HCT116 (cell line): ENCODE data around the gene PROM2. TPM values are rescaled to one million over a fixed set of nuclear protein-coding genes. Genes with fewer than 3 reads are reported as not detected.
"Not testable (repeated sequence)": the region's sequence is repeated elsewhere in the genome, so short reads cannot be mapped to it uniquely, and the experiment has no call there.

ENCODE experiments used
- ATAC-seq: fragments of 200-7000 bp; cut with Tn5 transposase; 2 replicates; pipeline ENCODE4 v1.9.1; 2020; ENCODE audit warnings: mild to moderate bottlenecking, moderate library complexity
- BruUV-seq: library from RNA; stranded (reverse); fragments of 400-500 nt; replicated peaks from 2 replicates; lab custom pipeline; 2021; lab: Mats Ljungman, UMichigan
- CTCF ChIA-PET: fragments of 300-600 bp; sonication (Branson Sonifier 250); formaldehyde crosslinking; loops from one replicate; lab custom pipeline; 2021; ENCODE audit warnings: antibody characterized with exemption; lab: Charles Lee
- POLR2A ChIA-PET: fragments of 300-600, 350-600 bp; sonication (Branson Sonifier 250); formaldehyde crosslinking; loops from one replicate; lab custom pipeline; 2021; ENCODE audit warnings: antibody characterized with exemption; lab: Charles Lee
- RAD21 ChIA-PET, 2 experiments: fragments of 300-600 bp; sonication (Branson Sonifier 250); formaldehyde crosslinking; loops; one replicate each; lab custom pipeline; 2023; ENCODE audit warnings: low total read pairs in 2 of 2; ENCODE audit not compliant: uncharacterized antibody in 2 of 2, unreplicated experiment in 2 of 2, low non-redundant PET in 1 of 2; lab: Charles Lee
- DNase-seq: peaks from one replicate; pipeline ENCODE4 v3.0.0-alpha.2; 2010; ENCODE audit warnings: low read depth, low spot score
- H2AFZ ChIP-seq: fragments of 200-600 bp; shearing (Covaris generic), sonication (generic); 2 replicates; pipeline ENCODE4 v1.6.1; 2017; ENCODE audit warnings: low read depth, mixed run types, mixed read lengths, antibody characterized with exemption, low read length; ENCODE audit not compliant: poor library complexity, severe bottlenecking
- H3K27ac ChIP-seq: 2 replicates; pipeline ENCODE4 v1.5.1; 2012; ENCODE audit warnings: low read depth, low read length
- H3K27me3 ChIP-seq: fragments of 200-600 bp; sonication (generic); 2 replicates; pipeline ENCODE4 v1.6.1; 2016; ENCODE audit warnings: mixed run types, low read length, mixed read lengths; ENCODE audit not compliant: insufficient read depth
- H3K36me3 ChIP-seq, 2 experiments: fragments of 200-500 bp in 1 of 2; fragments of 200-600 bp in 1 of 2; sonication (Bioruptor generic) in 1 of 2; sonication (generic) in 1 of 2; 2 replicates each; pipeline versions ENCODE4 v1.5.1 to v1.6.1; 2014 to 2016; ENCODE audit warnings: low read length in 2 of 2, inconsistent platforms in 1 of 2, mixed read lengths in 1 of 2, mixed run types in 1 of 2; ENCODE audit not compliant: insufficient read depth in 2 of 2, control insufficient read depth in 1 of 2
- H3K4me1 ChIP-seq, 2 experiments: fragments of 200-600 bp in 1 of 2; sonication (generic) in 1 of 2; 2 replicates each; pipeline versions ENCODE4 v1.5.1 to v1.6.1; 2012 to 2017; ENCODE audit warnings: low read length in 2 of 2, inconsistent platforms in 1 of 2, mild to moderate bottlenecking in 1 of 2, mixed read lengths in 1 of 2, mixed run types in 1 of 2, moderate library complexity in 1 of 2; ENCODE audit not compliant: insufficient read depth in 2 of 2, control insufficient read depth in 1 of 2
- H3K4me2 ChIP-seq: fragments of 200-600 bp; sonication (generic); 2 replicates; pipeline ENCODE4 v1.6.1; 2017; ENCODE audit warnings: mixed run types, low read length, mixed read lengths
- H3K4me3 ChIP-seq, 2 experiments: fragments of 200-600 bp in 1 of 2; sonication (generic) in 1 of 2; replicated peaks in 1 of 2; 2 replicates each; pipeline ENCODE4 v1.5.1; 2011 to 2016; ENCODE audit warnings: low read length in 2 of 2, control low read depth in 1 of 2, low read depth in 1 of 2, mild to moderate bottlenecking in 1 of 2, mixed read lengths in 1 of 2, mixed run types in 1 of 2
- H3K79me2 ChIP-seq: fragments of 200-600 bp; sonication (generic); 2 replicates; pipeline ENCODE4 v1.6.1; 2017; ENCODE audit warnings: mild to moderate bottlenecking, mixed run types, low read length, moderate library complexity, mixed read lengths; ENCODE audit not compliant: insufficient read depth
- H3K9ac ChIP-seq: fragments of 200-600 bp; sonication (generic); 2 replicates; pipeline ENCODE4 v1.6.1; 2016; ENCODE audit warnings: low read length, mixed read lengths
- H3K9me2 ChIP-seq: fragments of 200-600 bp; sonication (generic), shearing (Covaris generic); 2 replicates; pipeline ENCODE4 v1.6.1; 2017; ENCODE audit warnings: mixed run types, mild to moderate bottlenecking, moderate library complexity; ENCODE audit not compliant: insufficient read depth
- H3K9me3 ChIP-seq, 2 experiments: fragments of 200-500 bp in 1 of 2; fragments of 200-600 bp in 1 of 2; sonication (Bioruptor generic) in 1 of 2; sonication (generic) in 1 of 2; 2 replicates each; pipeline ENCODE4 v1.6.1; 2014 to 2017; ENCODE audit warnings: low read length in 2 of 2, mixed read lengths in 2 of 2, inconsistent platforms in 1 of 2, low read depth in 1 of 2, mild to moderate bottlenecking in 1 of 2, mixed run types in 1 of 2, moderate library complexity in 1 of 2; ENCODE audit not compliant: control insufficient read depth in 1 of 2, insufficient read depth in 1 of 2
- H4K20me1 ChIP-seq: fragments of 200-600 bp; sonication (generic), shearing (Covaris generic); 2 replicates; pipeline ENCODE4 v1.6.1; 2017; ENCODE audit warnings: mixed run types, mild to moderate bottlenecking, moderate library complexity; ENCODE audit not compliant: insufficient read depth
- CEBPB ChIP-seq: IDR thresholded peaks from 2 replicates; pipeline ENCODE4 v1.6.1; 2012; ENCODE audit warnings: low read depth
- ELF1 ChIP-seq: IDR thresholded peaks from 2 replicates; pipeline ENCODE4 v1.6.1; 2012; ENCODE audit warnings: low read depth, borderline replicate concordance
- FOSL1 ChIP-seq: IDR thresholded peaks from 2 replicates; pipeline ENCODE4 v1.6.1; 2012; ENCODE audit warnings: low read depth
- POLR2A ChIP-seq: IDR thresholded peaks from 2 replicates; pipeline ENCODE4 v1.7.0; 2011; ENCODE audit warnings: borderline replicate concordance; ENCODE audit not compliant: insufficient read depth, insufficient read length; ENCODE audit errors: extremely low read depth
- POLR2AphosphoS5 ChIP-seq: IDR thresholded peaks from 2 replicates; pipeline ENCODE4 v1.6.1; 2011; ENCODE audit warnings: mild to moderate bottlenecking, low read depth, low read length, moderate library complexity
- RAD21 ChIP-seq: IDR thresholded peaks from 2 replicates; pipeline ENCODE4 v1.6.1; 2012; ENCODE audit warnings: low read depth, mild to moderate bottlenecking
- SIN3A ChIP-seq: IDR thresholded peaks from 2 replicates; pipeline ENCODE4 v1.6.1; 2012; ENCODE audit warnings: low read depth
- YY1 ChIP-seq: IDR thresholded peaks from 2 replicates; pipeline ENCODE4 v1.6.1; 2011; ENCODE audit warnings: low read length, low read depth, moderate library complexity, mild to moderate bottlenecking; ENCODE audit not compliant: insufficient replicate concordance; ENCODE audit errors: extremely low read depth
- ZFX ChIP-seq: fragments of 450-650 bp; IDR thresholded peaks from 2 replicates; pipeline ENCODE4 v1.6.1; 2017
- ZNF274 ChIP-seq: fragments of 200-500 bp; sonication (Bioruptor generic); IDR thresholded peaks from 2 replicates; pipeline ENCODE4 v1.6.1; 2014; ENCODE audit warnings: mild to moderate bottlenecking, low read depth, low read length, inconsistent platforms
- intact Hi-C: fragments of 100-400 bp; cut with micrococcal nuclease; formaldehyde crosslinking; loops from 2 replicates; pipeline ENCODE4 v1.10.0; 2022
- total RNA-seq: library from RNA; stranded (reverse); gene quantifications from one replicate; pipeline ENCODE4 v1.2.1, GENCODE V29; 2021; ENCODE audit not compliant: unreplicated experiment
- TF ChIP-seq, protein P1 (sequence below): IDR thresholded peaks from 2 replicates; pipeline ENCODE4 v1.6.1; 2012
- TF ChIP-seq, protein P2 (sequence below): IDR thresholded peaks from 2 replicates; pipeline ENCODE4 v1.6.1; 2011; ENCODE audit warnings: mild to moderate bottlenecking, low read length, moderate library complexity; ENCODE audit not compliant: insufficient replicate concordance; ENCODE audit errors: extremely low read depth
- TF ChIP-seq, protein P3 (sequence below): IDR thresholded peaks from 2 replicates; pipeline ENCODE4 v1.6.1; 2012

The PROM2 gene
- total RNA-seq, 1 experiment from 2014 or later, result 11.9 TPM

DNA sequence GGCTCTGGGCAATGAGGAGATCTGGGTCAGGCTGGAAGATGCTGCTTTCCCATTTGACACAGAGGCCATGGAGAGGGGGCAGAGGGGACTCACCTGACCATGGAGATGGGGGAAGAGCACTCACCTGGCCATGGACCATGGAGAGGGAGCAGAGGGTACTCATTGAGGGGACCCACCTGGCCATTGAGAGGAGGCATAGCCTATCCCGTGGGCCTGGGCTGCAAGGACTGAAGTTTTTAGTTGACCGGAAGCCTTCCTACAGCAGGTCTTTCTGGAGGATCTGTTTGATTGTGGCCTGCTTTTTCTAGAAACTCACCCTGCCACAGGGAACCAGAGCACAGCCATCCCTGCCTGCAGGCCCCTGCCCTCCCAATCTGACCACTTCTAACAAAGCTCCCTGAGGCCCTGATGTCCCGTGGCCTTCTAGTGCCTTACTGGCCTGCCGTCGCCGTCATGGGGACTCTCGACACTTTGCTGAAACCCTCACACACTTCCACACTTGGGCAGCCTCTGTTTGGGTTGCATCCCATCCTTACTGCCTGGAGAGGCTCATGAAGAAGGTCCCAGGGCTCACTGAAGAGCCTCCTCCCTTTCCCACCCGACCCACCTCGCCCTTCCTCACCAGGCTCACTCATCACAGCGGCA lies 5.1 kb upstream of the PROM2 start (continued):
- TF ChIP-seq POLR2AphosphoS5, result no peak
- no peak for TF ChIP-seq RAD21
- TF ChIP-seq, protein P1, sequence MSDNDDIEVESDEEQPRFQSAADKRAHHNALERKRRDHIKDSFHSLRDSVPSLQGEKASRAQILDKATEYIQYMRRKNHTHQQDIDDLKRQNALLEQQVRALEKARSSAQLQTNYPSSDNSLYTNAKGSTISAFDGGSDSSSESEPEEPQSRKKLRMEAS, result no peak
- no peak for TF ChIP-seq ZNF274
- TF ChIP-seq, all 23 proteins: peak for 0

DNA sequence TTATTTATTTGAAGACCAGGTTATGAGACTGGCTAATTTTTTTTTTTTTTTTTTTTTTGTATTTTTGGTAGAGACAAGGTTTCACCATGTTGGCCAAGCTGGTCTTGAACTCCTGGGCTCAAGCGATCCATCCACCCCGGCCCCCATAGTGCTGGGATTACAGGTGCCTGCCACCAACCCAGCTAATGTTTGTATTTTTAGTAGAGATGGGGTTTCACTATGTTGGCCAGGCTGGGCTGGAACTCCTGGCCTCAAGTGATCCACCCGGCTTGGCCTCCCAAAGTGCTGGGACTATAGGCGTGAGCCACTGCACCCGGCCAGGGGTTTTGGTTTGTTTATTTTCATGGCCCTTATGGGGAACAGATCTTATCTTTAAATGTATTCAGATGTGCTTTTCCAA lies 4.5 kb upstream of the PROM2 start:
- H3K9me2 ChIP-seq, H3K27me3 ChIP-seq, H3K9ac ChIP-seq, H3K4me3 ChIP-seq, H3K79me2 ChIP-seq, H3K9me3 ChIP-seq, ATAC-seq, H2AFZ ChIP-seq, H3K27ac ChIP-seq, POLR2A ChIA-PET, CTCF ChIA-PET, H3K4me2 ChIP-seq, RAD21 ChIA-PET, H3K36me3 ChIP-seq, BruUV-seq, DNase-seq, intact Hi-C loops, H4K20me1 ChIP-seq: not testable (repeated sequence)
- H3K4me1 ChIP-seq, result peaks cover 14 to 20% of the 10 kb centered on the region in 2 experiments

DNA sequence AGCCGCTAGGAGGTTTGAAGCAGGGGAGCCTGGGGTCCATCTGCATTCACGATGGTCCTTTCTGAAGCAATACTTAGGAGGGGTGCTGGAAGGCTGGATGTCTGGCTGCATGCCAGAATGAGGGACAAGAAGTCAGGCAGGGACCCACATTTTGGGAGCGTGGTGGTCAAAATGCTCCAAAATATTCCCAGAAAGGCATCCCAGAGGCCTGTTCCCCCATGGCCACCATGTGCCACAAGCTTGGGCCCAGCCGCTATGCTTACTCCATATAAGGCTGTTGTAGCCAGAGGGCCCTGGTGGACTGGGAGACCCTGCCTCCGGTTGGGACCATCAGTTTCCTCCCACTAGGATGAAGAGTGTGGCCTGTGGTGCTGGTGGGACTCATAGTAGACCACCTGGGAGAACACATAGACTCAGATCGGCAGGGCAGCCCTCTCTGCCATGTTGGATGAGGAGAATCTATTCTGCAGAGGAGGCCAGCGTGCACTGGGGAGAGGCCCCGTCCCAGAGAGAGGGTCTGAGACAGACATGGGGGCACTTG lies 3.6 kb upstream of the PROM2 start:
- no peak overlapping the region for H3K4me3 ChIP-seq
- H3K9ac ChIP-seq, result no peak overlapping the region
- H4K20me1 ChIP-seq, result no peaks in the 10 kb centered on the region
- ChIA-PET POLR2A (no interaction called here), CTCF (no interaction called here), RAD21 (no interaction called here)
- H3K4me1 ChIP-seq, result peaks cover 20 to 28% of the 10 kb centered on the region in 2 experiments
- ATAC-seq (no peak), DNase-seq (no peak)
- no peak overlapping the region for H2AFZ ChIP-seq
- H3K9me2 ChIP-seq, result no peaks in the 10 kb centered on the region
- BruUV-seq, result no TSS peak
- H3K36me3 ChIP-seq, result no peaks in the 10 kb centered on the region
- H3K9me3 ChIP-seq, result no peaks in the 10 kb centered on the region
- intact Hi-C loops, result no loop called here
- no peak overlapping the region for H3K27ac ChIP-seq
- H3K4me2 ChIP-seq, result no peak overlapping the region
- no peaks in the 10 kb centered on the region for H3K27me3 ChIP-seq
- H3K79me2 ChIP-seq, result no peaks in the 10 kb centered on the region
- TF ChIP-seq, protein P2, sequence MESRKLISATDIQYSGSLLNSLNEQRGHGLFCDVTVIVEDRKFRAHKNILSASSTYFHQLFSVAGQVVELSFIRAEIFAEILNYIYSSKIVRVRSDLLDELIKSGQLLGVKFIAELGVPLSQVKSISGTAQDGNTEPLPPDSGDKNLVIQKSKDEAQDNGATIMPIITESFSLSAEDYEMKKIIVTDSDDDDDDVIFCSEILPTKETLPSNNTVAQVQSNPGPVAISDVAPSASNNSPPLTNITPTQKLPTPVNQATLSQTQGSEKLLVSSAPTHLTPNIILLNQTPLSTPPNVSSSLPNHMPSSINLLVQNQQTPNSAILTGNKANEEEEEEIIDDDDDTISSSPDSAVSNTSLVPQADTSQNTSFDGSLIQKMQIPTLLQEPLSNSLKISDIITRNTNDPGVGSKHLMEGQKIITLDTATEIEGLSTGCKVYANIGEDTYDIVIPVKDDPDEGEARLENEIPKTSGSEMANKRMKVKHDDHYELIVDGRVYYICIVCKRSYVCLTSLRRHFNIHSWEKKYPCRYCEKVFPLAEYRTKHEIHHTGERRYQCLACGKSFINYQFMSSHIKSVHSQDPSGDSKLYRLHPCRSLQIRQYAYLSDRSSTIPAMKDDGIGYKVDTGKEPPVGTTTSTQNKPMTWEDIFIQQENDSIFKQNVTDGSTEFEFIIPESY, result no peak
- TF ChIP-seq ZFX (no peak), YY1 (no peak), RAD21 (no peak), ELF1 (no peak), POLR2AphosphoS5 (no peak), ZNF274 (no peak), CEBPB (no peak), POLR2A (no peak), SIN3A (no peak), FOSL1 (no peak)
- TF ChIP-seq, protein P3, sequence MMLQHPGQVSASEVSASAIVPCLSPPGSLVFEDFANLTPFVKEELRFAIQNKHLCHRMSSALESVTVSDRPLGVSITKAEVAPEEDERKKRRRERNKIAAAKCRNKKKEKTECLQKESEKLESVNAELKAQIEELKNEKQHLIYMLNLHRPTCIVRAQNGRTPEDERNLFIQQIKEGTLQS, result no peak
